ENCODE data around the gene MAML3. TPM values are rescaled to one million over a fixed set of nuclear protein-coding genes. Genes with fewer than 3 reads are reported as not detected.

MAML3 gene
- total RNA-seq, 1 donor from 2014 or later: 4.3 TPM

DNA sequence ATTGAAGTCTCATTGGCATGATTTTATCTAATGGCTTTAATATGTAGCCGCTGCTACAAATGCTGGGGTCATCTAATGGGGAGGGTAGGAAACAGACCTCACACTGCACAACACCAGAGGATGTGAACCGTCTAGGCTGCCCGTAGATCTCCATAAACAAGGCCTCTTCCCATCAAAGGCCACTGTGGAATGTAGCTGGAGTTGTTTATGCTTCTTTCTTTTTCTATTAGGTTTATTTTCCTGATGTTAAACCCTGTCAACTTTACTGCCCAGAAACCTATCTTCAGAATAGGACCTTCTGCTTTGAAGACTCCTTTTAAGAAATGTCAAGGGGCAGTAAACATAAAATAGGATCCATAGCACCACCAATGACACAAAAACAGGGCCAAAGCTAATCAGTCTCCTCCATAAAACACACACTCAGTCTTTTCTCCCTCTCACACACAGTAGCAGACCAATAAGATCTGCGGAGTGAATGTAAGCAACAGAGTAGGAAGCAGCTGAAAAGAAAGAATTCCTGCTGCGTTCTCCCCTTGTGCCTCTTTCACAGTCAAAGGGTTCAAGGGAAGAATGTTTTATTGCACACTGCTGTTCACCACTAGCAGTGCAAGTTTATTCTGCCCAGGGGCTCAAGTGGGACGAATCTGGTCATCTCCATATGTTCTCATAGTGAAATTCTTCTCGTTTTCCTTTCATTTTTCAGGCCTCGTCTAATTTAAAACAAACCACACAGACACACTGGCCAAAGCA, 72.2 kb downstream of the MAML3 start:
- intact Hi-C loops (cut with micrococcal nuclease): loop anchor here (1.0 kb wide), 1 partner anchor 14 kb away; no protein-coding TSS in a partner anchor

DNA sequence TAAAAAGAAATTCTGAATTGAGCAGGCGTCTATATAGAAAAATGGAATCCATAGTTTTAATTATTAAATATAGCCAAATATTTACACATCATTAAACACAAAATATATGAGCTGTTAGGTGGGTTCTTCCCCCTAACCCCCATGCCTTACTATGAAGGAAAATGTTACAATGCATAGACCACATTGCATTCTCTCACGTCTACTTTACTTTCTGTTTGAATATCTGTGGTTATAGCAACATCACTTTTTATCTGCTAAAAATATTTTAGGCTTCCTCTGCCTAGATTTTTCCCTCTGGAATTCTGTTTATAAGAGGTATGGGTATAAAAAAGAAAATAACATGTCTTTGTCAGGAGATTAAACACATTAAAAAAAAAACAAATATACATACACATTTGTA, 73.1 kb downstream of the MAML3 start:
- intact Hi-C loops (cut with micrococcal nuclease): loop anchor here (1.0 kb wide), 1 partner anchor 15 kb away; no protein-coding TSS in a partner anchor

DNA sequence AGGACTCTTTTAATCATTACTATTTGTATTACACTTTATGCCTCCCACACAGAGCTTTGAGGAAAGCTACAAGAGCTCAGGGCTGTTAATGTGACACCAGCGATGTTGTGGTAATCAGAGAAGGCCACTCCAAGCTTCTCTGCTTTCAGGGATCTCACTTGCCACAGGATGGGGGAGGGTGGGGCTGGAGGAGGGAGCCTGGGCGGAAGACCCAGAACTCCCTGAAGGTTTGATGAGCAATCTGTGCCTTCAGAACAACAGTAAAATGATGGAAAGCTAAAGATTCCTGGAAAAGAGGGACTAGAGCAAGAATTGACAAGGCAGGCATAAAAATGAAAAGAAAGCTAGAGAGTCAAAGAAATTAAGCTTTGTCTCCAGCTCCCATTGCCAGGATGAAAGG, 75.6 kb downstream of the MAML3 start:
- intact Hi-C loops (cut with micrococcal nuclease): loop anchor here (10.0 kb wide), 1 partner anchor 524 kb away; the partner anchor contains the start of gene SETD7

DNA sequence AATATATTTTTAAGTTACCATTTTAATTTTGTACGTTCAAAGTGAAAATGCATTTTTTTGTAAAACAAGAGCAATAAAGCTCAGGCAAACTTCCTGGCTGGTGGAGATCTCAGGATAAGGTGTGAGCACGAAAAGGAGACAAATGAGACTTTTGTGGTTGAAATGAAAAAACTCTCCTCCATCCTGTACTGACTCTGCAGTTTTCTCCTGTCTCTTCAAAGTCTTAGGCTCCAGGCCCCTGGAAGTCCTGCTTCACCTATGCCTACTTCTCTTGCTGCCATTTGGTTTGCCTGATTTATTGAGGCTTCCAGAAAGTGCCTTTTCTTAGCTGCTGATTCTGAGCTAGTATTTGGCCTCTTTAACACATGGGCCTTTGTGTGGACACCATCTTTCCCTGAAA, 77.7 kb downstream of the MAML3 start:
- intact Hi-C loops (cut with micrococcal nuclease): loop anchor here (1.0 to 10.0 kb wide), 3 partner anchors 27 to 522 kb away; partner anchors contain the start of gene SETD7

DNA sequence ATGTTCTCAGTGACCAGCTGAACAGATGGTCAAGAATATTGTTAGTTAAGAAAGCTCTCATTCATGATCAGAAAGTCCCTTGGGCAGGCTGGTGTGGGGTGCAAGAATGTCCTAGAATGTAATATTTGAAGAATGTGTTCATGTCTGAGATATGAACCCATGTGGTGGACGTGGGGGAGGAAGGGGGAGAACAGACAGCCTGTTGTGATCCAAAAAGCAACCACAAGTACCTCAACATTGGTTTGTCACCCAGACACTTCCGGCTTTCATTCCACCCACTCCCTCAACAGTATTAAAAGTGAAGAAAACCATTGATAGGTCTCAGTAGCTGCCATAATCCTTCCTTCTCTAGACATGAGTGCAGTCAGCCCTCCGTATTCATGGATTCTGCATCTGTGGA, 82.2 kb downstream of the MAML3 start:
- intact Hi-C loops (cut with micrococcal nuclease): loop anchor here (1.0 to 10.0 kb wide), 4 partner anchors 23 to 517 kb away; partner anchors contain the start of gene SETD7

DNA sequence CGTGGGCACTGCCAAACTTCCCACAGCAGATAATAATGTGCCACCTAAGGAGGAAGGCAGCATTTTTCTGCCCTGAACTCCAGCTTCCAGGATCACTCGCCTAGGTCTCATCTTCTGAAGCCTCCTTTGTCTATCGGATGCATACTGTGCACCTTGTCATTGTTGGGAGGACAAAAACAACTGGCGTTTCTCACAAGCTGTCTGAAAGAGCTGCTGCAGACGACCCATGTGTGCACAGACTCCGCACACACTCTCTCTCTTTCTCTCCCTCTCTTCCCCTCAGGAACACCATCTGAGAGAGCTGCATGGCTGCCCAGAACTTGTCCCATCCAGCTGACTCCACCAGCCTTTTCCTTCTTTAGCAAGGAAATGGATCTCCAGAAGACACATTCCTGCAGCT, 83.0 kb downstream of the MAML3 start:
- intact Hi-C loops (cut with micrococcal nuclease): loop anchor here (1.0 to 10.0 kb wide), 2 partner anchors 25 to 516 kb away; partner anchors contain the start of gene SETD7

DNA sequence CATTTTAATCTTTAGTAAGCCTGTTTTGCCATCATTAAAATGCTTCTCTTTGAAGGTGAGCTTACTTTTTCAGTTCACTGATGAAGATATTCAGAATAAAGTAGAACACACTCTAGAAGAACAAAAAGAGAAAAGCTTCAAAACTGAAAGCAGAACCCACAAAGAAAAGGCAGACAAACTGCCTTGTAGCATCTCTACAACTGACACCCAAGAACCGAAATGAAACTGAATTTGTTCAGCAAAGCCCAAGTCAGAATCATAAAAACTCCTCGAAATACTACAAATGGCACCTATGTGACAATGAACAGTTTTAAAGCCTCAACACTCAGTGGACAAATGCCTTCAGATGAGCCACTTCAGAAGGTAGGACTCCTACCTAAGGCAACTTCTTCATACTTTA, 83.6 kb downstream of the MAML3 start:
- intact Hi-C loops (cut with micrococcal nuclease): loop anchor here (10.0 kb wide), 1 partner anchor 516 kb away; the partner anchor contains the start of gene SETD7

DNA sequence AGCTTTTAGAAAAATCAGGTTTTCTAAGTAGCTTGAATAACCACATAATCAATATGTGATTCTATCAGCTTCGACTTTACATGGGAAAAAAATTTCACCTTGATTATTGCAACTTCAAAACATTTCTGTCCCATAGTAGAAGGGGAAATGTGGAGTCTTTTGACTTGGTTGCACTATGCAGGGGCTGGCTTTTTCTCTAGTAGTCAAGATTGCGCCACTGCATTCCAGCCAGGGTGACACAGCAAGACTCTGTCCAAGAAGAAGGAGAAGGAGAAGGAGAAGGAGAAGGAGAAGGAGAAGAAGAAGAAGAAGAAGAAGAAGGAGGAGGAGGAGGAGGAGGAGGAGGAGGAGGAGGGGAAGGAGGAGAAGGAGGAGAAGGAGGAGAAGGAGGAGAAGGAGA, 84.9 kb downstream of the MAML3 start:
- intact Hi-C loops (cut with micrococcal nuclease): no loop called here

DNA sequence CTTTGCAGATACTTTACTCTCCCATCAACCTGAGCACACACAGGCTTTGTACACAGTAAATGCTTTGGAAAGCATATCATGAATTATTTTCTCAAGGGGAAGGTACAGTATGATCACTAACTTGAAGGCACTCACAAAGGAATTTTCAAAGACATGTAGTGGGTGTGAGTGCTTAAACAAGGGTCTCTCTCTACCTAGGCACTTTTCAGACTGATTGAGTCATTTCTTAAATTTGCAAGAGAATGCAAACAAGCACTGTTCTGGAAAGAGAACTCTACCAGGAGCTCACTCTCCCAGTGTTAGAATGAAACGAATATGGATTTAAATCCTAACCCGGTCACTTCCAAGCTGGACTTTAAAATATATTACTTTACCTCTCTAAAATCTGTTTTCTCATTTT, 85.7 kb downstream of the MAML3 start:
- intact Hi-C loops (cut with micrococcal nuclease): no loop called here

DNA sequence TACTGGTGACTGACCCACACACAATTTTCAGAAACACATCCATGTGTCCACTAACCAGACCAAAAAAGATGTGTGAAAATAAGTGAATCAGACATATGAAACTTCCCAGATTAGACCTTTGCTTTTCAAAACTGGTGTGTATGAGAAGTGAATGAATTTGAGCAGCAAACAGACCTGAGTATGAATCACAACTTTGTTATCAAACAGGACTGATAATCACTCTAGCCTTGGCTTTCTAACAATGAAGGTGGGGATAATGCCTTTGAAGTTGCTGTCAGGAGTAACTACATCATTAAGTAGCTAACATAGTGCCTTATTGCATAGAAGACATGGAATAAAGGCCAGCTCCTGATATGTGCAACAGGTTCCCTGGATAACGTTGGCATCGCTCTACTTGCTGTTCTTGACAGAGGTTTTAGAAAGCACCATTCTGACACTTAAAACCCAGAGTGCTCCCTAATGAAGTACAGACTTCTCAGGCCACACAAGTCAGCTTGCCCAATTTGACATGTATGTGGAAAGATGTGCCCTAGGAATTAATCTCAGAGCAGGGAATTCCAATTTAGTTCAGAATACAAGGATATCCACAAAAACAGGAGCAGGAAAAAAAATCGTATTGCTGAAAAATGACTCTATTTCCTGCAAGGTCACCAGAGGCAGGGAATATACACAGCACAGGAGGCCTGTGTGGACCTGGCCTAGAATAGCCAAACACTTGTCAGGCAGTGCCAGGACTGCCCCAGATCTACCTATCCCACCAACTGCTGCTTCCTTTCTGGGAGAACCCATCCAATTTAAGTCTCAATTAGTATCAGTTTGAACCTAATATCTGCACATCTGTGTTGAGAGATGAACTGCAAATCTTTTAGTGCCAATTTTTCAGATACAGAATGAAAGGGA, 87.7 kb downstream of the MAML3 start:
- intact Hi-C loops (cut with micrococcal nuclease): no loop called here

DNA sequence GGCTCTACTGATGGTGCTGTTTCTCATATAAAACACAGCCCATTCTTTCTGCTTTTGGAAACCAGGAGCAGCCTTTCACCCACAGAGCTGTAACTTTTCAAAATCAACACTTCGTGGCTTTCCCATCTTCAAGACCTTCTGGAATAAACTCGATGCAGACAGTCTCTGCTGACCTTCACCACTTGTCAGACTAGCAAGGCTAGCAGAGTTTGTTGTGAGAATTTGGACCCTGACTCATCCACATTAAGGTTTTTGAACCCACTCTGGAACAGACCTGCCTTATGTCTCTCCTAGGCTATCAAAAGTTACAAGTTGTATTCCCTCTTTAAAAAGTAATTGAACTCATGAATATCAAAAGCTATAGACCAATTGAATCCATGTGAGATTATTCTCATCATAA, 88.6 kb downstream of the MAML3 start:
- intact Hi-C loops (cut with micrococcal nuclease): no loop called here

DNA sequence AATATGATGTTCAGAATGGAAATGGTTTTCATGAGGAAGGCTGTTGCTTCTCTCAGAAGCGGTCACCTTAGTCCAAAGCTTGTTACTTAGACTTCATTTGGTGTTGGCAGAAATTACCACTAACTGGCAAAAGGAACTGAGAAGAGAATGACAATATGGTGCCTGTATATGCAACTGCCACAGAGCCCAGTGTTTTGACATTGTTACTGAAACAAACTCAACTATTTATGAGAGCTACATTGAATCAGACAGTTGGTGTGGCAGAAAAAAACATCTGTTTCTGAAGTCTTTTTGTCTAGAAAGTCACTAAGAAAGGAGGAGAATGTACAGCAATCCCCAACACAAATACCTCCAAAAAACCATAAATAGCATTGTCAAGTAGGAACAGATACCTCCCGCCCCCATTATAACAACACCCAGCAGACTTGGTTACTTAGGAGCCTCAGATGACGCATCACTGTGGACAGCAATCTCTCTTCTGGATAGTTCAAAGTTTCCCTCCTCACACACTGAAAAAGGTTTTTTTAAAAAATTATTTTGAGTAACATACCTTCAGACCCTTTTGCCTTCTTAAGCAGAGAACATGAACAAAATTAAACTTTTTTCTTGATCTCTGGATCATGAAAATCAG, 92.2 kb downstream of the MAML3 start:
- intact Hi-C loops (cut with micrococcal nuclease): no loop called here

DNA sequence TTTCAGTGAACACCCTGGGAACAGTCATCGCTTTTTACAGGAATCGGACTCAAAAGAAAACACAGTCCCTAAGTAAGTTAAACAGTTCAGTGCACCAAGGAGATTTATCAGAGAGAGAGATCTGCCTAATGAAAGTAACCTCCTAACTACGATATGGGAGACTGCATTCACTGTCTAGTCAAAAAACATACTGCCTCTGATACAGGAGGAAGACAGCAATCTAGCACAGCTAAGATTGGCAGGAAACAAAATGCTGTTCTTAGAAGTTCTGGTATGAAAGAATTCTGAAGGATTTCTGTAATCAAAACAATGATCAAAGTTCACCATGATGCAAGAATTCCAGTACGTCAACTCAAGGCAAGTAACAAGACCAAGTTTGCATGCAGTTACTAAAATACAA, 92.8 kb downstream of the MAML3 start:
- intact Hi-C loops (cut with micrococcal nuclease): no loop called here

DNA sequence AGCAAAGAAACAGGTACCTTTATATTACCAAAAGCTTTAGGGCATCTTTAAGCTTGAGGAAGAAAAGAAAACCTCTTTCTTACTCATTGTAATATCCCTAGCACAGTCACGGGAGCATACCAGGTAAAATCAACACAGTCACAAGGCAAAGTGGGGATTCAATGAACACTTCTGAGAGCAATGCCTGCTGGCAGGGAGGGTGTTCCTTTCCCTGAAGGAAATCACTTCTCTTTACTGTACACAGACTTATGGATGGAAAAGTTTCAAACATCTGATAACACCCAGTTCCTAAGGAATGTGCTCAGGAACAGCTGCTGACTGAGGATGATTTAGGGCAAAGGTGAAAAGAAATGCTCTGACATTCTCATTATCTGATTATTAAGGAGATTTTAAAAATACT, 94.8 kb downstream of the MAML3 start:
- intact Hi-C loops (cut with micrococcal nuclease): no loop called here

DNA sequence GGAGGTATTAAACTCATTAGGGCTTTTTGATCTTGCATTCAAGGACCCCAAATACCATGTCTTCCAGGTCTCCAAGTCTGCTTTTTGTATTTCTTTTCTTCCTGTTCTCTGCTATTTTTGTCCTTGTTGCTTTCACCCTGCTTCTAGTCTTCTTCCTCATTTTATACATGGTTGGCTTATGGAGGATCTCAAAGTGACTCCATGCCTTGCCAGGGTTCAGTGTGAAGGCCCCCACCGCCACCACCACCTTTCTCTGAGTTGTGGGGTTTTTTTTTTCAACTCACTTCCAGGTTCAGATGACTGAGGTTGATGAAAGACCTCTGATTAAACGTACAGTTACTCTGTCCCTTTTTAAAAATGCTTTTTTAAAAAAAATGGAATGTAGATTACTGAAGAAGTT, 96.3 kb downstream of the MAML3 start:
- intact Hi-C loops (cut with micrococcal nuclease): no loop called here

DNA sequence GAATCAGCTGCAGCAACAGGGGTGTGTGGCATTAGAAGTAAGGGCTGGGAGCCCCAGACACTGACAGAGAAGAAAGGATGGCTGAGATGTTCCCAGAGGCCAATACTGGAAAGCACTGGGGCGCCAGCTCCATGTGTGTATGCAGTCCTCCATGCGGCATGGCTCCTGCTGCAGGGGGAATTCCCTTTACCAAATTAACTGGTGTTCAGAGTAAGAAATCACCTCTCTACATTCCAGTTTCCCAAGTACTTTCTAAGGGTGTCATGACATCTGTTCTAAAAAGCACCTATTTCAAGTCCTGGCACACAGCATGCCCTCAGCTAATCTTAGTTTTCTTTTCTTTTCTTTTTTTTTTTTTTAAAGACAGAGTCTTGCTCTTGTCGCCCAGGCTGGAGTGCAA, 98.0 kb downstream of the MAML3 start:
- intact Hi-C loops (cut with micrococcal nuclease): no loop called here

DNA sequence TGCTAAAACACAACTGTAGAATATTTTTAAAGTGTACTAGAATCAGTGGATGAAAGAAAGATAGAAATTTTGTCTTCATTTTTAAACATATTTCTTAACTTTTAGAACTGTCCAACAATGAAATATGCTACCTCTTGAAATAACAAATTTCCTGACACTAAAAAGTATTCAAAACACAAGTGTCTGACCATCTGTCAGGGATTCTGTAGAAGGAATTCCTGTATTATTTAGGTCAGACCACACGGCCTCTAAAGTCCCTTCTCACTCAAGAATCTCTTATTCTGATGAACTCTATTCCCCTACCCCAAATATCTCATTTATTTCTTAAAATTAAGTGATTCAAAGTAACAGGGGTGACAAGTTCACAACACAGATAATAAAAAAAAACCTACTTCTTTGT, 99.1 kb downstream of the MAML3 start:
- intact Hi-C loops (cut with micrococcal nuclease): no loop called here

DNA sequence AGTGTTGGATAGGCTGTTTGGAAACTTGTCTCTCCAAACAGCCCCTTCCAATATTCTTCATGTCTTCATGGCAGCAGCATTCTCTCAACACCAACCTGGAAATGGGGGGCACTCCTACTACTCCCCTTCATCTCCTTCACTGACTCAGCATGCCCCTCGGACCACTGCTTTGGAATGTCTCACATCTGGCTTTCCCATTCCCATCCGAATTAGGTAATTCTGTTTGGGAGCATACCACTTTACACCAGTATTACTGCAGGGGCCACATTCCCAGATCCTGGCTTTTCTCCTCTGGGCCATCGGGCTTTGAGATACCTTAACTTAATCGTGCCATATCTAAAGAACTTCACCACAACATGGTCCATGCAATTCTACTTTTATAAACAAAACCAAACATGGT, 100.8 kb downstream of the MAML3 start:
- intact Hi-C loops (cut with micrococcal nuclease): loop anchor here (2.0 kb wide), 3 partner anchors 40 to 200 kb away; no protein-coding TSS in a partner anchor

DNA sequence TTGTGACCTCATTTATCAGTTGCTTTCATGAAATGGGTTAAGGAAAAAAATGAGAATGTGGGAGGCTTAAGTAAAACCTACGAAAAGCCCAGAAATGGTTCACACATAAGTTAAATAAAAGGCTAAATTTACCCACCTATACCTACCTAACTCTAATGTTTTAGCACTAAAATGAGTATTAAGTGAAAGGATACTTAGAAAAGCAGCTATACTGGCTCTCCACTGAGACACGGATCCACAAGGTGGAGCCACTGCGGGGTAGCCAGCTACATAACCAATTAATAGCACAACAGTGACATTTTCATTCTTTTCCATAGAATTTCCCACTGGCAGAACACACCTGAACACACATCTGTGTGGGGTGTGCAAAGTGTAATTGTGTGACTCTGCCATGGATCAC, 101.9 kb downstream of the MAML3 start:
- intact Hi-C loops (cut with micrococcal nuclease): loop anchor here (2.0 kb wide), 3 partner anchors 39 to 201 kb away; no protein-coding TSS in a partner anchor

DNA sequence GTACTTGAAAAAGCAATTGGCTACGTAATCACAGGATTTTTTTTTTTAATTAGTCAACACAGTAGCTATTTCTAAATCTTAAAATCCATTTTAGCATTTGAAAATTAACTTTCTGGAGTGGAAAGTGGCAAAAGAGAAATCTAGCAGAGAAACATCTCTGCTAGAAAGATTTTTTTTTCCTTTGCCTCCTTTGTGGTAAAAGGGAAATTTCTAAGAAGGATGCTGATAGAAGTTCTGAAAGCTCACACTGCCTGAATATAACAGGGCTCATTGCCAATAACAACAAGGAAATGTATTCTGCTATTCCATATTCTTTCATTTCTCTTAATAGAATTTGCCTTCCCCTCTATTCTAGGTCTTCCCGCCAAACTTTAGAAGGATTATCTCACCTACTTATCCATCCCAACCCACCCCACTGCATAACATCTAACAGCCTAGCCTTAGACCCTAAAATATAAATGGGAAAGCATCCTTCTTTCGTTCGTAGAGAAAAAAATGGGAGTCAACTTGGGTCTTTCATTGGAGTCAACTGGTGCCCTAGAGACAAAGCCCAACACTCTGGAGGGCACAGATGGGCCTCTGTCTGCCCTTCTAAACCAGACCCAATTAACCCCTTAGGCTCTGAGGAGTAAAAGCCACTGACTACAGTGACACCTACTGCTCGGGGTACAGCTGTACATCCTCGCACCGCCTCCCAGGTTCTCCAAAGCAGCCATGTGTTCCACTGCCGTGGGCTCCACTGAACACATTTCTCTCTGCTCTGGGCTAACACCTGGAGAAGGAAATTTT, 103.9 kb downstream of the MAML3 start:
- intact Hi-C loops (cut with micrococcal nuclease): loop anchor here (1.0 to 2.0 kb wide), 3 partner anchors 22 to 315 kb away; no protein-coding TSS in a partner anchor
